CD4-positive, alpha-beta T cell treated with Interleukin-12 subunit alpha and Interleukin-12 subunit beta, for 1 hour (primary cell): ENCODE results near the gene CCT8.
"Not testable (repeated sequence)": the region's sequence is repeated elsewhere in the genome, so short reads cannot be mapped to it uniquely, and the experiment has no call there.

Experiments used
- DNase-seq: peaks from one replicate; pipeline ENCODE4 v3.0.0-alpha.2; 2020

The CCT8 gene

DNA sequence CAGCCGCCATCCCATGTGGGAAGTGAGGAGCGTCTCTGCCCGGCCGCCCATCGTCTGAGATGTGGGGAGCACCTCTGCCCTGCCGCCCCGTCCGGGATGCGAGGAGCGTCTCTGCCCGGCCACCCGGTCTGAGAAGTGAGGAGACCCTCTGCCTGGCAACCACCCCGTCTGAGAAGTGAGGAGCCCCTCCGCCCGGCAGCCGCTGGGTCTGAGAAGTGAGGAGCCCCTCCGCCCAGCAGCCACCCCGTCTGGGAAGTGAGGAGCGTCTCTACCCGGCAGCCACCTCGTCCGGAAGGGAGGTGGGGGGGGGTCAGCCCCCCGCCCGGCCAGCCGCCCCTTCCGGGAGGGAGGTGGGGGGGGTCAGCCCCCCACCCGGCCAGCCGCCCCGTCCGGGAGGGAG, 62.2 kb downstream of the CCT8 start:
- not testable (repeated sequence) for DNase-seq

DNA sequence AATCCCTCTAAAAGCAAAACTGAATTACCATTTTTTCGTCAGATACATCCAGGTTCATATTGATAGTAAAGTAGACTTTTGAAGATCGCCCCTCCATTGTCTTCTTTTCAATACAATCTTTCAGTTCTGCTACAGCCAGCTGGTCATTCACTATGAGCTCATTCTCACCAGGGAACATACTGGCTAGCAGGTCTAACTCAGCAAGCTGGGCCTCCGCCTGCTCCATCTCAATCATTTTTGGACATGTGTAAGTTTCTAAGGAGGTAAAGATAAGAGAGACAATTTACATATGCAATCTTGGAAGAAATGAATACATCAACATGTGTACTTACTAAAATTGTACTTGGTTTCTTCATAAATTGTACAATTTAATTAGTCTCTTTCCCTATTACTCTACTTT, 65.1 kb downstream of the CCT8 start:
- DNase-seq: no peak

DNA sequence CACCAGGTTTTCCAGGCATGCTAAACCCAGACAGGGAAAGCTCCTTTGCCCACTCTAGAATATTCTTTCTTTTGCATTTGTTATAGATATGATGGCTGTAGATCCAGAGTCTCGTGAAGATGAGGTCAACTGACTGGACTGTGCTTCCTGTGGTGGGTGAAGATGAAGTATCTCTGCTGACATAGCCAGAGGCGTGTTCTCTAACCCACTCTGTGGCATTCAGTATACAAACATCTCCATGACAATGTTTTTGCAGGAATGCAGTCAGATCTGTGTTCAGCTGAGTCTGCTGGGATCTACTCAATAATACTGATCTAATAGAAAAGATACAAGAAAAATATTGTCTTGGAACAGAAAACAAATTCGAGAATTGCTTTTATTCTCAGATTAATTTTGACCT, 65.6 kb downstream of the CCT8 start:
- DNase-seq: no peak

DNA sequence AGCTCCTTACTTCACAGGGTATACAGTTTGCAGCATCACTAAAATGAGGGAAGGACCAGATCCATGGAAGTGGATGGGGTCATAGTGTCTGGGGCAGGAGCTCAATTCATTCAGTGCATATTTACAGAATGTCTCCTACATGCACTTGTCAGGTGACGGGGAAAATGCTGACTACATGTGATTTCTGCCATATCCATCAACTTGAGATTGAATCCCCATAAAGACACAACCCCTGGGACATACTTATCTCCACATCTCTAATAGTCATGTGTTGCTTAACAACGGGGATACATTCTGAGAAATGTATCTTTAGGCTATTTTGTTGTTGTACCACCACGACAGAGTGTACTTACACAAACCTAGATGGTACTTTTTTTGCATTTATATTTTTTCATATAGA, 66.3 kb downstream of the CCT8 start:
- DNase-seq: no peak
